Testis (tissue), 2 donors: ENCODE data around the gene SLC22A4.

Source experiments
- CTCF ChIP-seq, 3 experiments: fragments of 450-650 bp in 2 of 3; fragments of 200-600 bp in 1 of 3; sonication (generic) in 1 of 3; IDR thresholded peaks; one replicate each; pipeline ENCODE4 v1.5.1; 2016 to 2019; ENCODE audit warnings: antibody characterized with exemption in 3 of 3, mild to moderate bottlenecking in 2 of 3, moderate library complexity in 1 of 3
- POLR2A ChIP-seq: fragments of 450-650 bp; IDR thresholded peaks from one replicate; pipeline ENCODE4 v1.6.1; 2017; ENCODE audit warnings: antibody characterized with exemption, mild to moderate bottlenecking, moderate library complexity

GRCh38 chr5:132383984-132384383, 89.8 kb downstream of the SLC22A4 start:
- no peak for TF ChIP-seq CTCF (IDR thresholded peaks at IDR 0.05)
- TF ChIP-seq POLR2A = no peak
